Measurements from ENCODE around the gene MYO15B.

MYO15B gene

DNA sequence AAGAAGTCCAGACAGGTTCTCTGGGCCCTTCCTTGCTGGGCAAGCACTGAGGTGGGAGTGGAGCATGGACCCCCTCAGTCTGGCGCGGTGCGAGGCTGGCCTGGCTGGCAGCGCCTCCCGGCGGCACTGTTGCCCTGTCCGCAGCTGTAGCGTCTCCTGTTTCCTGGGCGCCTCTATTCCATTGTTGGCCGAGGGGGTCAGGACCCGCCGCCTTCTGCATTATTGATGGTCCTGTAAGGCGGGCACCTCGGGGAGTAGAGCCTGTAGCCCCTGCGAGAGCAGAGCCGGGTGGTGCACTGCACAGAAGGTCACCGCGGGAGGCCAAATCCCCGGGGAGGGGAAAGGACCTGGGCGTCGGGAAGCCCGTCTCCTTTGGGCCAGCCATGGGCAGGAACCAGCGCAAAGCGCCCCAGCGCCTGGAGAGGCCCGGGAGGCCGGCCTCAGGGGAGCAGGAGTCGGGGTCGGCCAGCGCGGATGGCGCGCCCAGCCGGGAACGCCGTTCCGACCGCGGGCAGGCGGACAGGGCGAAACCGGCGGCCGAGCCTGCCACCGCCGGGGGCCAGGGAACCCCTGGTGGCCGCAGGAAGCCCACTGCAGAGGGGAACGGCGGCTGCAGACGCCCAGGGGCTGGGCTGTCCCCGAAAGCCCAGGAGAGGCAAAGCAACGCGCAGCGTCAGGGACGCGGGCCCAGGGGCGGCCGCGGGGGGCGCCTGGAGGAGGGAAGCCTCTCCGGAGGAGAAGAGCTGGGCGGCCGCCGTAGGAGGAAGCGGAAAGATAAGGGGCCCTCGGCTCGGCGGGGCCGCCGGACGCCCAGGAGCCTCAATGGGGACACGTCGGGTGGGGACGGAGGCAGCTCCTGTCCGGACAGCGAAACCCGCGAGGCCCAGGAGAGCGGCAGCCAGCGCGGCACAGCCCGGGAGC, at the start of gene MYO15B:
TSS of gene MYO15B (plus strand) at position 126 of the 921 bp plus-strand sequence. CDS start at position 384, 258 bp downstream.
- peak; percentile 61 for DNase-seq

DNA sequence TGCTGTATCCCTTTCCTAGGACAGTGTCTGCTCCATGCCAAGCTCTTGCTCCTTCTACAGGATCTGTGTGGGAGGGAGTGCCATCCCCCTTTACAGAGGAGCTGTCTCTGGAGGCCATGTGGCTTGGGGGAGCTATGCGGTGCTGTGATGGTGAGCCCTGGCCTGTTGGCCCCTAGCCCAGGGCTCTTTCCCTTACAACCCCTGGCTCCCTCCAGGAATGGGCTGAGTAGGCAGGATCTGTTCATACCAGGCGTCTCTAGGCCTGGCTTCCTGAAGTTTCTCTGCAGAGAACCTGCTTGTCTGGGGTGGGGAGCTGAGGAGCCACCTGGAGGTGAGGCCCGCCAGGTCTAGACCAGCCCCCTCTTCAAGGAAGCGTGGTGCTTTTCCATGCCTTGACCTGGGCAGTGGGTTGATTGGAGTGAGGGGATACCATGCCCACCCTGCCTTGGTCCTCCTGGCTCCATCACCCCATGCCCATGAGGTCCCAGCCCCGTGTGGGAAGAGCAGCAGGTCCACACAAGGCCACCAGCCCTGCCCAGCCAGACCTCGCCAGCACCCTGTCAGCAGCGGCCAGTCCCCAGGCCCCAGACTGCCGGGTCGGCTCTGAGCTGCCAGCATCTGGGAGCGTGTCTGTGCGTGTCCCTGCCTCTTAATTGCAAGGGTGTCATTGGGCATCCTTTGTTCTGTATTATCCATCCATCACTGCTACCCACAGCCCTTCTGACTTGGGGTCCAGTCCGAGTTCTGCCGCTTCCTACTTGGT, 47.5 kb upstream of the MYO15B start:
- no peak for DNase-seq

DNA sequence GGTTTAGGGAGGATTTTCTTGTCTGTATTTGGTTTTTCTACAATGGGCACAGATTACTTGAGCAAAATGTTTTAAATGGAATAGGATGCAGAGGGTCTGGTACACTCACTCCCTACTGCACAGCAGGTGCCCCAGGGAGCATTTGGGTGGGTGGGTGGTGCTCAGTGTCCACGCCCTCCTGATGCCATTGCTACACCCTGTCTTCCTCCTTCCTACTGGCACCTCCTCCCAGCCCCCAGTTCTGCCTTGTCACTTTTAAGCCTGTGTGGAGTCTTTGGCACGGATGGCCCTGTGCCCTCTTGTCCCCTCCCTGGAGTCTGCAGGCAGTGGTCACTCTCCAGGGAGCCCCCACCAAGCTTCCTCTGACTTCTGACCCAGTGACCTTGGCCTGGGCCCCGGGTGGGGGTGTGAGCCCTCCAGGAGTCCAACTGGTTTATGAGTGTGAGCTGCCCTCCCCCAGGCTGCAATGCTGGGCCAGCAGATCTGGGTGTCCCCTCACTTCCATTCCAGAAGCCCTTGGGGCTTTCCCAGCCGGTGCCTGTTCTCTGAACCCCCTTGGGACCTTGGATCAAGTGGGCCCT, 46.6 kb upstream of the MYO15B start:
- DNase-seq: no peak

DNA sequence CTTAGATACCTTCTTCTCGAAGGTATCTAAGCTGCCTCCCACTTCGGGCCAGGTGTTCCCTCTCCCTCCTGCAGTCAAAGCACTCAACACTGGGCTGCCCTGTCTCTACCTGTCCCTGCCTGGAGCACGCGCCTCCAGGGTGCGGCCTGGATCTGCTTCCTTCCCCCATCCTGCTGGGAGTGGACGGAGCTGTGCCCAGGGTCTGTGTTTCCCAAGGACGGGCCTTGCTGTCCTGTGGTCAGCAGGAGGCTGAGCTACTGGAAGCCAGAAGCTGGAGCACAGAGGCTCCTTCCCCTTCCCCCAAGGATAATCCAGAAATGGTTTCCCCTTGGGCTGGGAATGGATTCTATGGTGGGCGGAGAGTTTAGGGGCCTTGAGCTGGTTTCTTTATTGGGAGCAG, 45.4 kb upstream of the MYO15B start:
- DNase-seq: no peak

DNA sequence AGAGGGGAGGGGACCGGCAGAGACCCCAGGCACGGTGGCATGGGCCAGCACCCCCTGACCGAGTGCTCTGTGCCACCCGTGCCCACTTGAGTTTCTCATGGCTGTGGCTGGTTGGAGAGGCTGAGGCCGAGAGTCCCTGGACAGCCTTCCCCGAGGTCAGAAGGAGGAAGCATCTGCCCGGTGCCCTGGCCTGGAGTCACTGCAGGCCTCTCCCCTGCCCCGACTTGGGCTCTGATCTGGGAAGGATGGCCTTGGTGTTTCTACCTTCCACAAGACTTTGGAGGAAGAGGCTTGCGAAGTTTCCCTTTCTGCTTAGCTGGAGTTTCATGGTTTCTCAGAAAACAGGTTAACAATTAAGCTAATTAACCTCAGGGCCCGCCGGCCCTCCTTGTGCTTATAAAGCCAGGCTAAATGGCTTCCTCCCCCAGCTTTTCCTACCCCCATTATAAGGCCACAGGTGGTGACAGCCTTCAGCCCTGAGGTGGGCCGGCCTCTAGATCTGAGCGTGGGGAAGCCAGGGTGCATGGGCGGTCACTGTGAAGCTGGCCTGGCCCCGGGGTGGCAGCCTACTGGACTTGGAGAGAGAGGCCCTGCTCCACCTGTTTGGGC, 44.8 kb upstream of the MYO15B start:
- DNase-seq: no peak

DNA sequence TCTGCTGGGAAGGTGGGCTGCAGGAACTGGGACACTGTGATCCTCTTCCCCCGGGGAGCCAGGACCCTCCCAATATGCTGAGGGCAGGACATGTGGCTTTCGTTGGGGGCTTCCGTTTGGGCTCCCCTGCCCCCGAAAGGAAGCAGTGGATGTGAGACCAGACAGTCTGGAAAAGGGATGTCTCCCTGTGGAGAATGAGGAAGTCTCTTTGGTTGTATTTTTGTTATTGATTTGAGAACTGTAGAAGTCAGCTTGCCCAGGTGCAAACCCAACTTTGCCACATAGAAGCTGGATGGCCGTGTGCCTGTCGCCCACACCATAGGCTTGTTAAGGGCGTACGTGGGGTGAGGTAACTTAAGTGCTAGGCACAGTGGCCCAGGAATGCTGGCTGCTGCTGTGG, 43.4 kb upstream of the MYO15B start:
- DNase-seq: no peak

DNA sequence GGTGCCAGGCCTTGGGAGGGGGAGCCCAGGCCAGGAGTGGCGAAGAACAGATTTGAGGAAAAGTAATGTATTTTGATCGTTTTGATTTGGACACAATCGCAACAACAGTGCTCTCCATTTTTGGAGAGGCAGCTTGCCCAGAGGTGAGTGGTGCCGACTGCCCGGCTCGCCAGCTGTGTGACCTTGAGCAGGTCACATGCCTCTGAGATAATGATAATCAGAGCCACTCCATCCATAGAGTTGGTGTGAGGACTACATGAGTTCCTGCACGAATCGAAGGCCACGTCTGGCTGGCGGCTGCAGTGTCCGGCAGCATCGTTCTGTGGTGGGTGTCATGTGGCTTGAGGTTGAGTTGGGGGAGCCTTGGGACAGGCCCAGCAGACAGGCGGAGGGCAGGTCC, 41.4 kb upstream of the MYO15B start:
- no peak for DNase-seq

DNA sequence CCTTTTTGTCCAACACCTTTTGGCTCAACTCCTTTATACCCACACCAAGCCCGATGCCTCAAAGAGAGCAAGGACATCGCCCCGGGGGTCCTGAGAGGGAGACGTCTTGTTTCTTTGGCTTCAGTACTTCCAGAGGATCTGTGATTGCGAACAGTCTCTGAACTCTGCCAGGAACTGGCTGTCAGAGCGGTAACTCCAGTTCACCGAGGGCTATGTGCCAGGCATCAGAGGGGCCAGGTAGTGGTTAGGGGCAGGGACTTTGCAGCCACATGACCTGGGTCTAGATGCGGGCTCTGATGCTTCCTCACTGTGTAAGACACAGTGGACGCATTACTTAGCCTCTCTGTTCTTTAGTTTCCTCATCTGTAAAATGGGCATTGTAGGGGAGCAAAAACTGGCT, 40.5 kb upstream of the MYO15B start:
- DNase-seq: no peak

DNA sequence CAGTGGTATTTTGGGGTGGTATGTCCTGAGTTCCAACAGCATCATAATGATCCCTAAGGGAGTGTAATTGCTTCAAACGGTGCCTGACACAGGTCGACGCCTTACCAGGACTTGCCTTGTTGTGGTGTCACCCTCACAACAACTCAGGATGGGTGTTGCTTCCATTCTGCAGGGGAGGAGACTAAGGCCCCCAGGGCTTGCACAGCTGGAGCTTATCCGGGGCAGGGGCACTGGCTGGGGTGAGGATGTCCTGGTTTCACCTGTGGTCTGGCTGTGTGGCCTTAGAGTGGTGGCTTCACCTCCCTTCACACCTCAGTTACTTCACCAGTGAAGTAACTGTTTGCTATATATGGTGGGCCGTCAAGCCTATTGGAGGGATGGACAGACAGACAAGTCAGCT, 38.8 kb upstream of the MYO15B start:
- DNase-seq: no peak

DNA sequence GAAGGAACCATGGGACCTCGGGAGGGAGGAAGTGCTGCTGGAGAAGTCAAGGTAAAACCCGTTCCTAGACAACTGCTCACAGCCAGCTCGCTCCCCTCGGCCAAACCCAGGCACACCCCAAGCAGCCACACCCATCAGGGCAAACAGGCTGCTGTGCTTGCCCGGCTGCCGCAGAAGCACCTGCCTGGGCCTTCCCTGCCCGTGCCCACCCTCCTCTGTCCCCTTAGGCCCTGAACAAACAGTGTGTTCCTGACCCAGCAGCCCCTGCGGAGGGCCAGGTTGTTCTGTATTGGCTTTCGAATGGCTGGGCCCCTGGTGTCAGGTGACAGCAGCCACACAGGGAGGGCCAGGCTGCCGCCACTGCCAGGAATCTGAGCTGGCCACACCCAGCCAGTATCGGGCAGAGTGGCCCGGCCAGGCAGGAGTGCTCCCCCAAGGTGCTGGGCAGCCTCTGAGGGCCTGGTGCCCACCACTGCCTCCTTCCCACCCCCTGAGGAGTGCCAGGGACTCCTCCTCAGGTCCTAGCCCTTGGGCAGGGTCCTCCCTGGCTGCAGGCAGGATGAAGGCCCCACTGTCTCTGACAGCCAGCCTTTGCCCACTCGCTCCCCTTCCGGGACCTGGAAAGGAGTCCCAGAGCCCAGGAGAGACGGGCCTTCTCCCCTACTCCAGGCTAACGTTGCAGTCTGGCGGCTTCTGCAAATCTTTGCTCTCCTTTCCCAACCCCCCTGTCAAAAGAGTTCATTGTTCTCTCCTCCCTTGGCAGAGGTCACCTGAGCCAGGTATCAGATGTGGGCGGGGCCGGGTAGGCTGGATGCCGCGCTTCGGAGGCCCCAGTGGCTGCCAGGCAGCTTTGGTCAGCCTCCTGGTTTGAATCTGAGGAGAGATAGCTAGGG, 38.1 kb upstream of the MYO15B start:
- DNase-seq: no peak

DNA sequence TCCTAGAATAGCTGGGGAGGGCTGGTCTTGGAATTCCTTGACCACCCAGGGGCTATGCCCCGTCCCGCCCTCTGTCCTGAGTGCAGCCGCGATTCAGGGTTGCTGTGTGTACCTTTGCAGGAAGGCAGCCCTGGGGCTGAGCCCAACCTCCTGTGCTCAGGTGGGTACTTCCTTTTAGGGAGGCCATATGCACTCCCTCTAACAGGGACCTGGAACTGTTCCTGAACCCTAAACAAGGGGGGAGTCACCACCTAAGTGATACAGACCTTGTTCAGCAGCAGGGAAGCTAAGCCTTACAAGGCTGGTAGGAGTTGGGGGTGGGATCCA, 37.5 kb upstream of the MYO15B start:
- no peak for DNase-seq

DNA sequence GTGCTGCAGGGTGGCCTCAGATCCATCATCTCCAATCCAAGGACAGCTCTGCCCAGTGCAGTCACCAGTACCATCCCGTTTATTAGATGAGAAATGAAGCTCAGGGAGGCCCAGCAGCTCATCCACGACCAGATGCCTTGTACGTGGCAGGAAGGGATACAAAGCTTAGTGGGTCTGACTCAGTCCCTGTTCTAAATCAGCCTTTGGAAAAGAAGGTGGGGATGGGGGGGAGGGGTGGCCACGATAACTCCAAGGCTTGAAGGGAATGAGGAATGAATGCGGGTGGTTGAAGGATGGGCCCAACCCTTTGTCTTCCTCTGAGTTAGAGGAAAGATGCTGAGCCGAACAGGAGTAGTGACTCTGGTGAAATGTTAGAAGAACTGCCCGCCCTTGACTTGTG, 36.3 kb upstream of the MYO15B start:
- no peak for DNase-seq

DNA sequence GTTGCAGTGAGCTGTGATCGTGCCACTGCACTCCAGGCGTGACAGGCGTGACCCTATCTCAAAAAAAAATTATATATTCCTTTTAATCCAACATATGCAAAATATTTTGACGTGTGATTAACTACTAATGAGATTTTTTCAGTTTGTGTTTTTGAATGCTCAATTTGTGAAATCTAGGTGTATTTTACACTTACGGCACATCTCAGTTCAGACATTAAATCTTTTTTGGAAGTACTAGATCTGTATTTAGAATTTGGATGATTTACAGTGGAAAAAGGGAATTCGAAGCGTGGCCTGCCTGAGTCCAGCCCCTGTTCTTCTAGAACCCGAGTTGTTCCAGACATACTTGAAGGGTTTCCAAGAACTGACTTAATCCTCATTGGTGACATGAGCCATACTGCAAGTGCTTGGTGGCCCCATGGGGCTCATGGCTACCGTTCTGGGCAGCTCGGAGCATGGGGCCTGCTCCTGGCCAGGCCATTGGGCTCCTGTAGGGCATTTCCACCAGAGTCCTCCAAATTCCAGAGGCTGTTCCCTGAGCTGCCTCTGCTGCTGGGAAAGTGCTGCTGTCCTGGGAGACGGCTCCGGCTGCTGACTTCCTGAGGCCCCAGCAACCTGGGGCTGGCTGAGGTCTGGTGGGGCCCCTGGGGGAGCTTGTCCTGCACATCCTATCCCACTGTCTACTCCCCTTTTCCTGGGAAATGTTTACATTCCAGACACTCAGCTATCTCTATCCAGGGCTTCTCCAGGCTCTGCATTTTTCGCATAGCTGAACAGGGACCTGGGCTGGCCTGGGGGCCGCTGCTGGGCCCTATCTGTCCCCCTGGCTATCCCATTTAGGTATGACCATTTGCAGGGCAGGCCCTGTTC, 34.9 kb upstream of the MYO15B start:
- DNase-seq: no peak

DNA sequence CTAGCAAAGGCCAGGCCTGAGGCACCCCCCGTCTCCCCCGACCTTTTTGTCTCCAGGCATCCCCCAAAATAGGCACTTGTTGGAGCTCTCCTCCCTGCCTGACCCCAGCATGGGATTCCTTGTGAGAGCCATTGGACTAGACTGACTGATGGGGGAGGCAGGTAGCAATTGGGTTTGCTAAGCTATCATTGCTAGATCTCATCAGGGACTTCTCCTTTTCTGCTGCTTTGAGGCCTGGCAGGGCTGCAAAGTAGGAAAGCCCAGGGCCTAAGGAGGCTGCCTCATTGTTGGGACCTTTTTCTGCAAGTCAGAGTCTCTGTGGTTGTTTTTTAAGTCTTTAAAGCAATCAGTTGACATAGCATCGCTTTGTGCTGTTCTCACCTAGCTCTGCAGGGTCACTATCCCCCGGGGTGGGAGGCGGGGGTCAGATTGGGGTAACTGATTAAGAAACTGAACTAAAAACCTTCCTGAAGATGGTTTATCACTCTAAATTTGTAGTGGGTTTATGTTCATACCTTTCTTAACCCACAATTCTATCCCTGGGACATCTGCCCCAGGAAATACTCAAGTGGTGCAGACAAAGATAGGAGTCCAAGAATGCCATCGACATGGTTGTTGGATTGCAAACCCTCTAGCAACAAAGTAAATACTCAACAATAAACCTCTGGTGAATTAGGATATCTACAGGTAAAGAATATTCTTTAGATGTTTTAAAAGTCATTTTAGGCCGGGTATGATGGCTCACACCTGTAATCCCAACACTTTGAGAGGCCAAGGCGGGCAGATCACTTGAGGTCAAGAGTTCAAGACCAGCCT, 34.1 kb upstream of the MYO15B start:
- no peak for DNase-seq

DNA sequence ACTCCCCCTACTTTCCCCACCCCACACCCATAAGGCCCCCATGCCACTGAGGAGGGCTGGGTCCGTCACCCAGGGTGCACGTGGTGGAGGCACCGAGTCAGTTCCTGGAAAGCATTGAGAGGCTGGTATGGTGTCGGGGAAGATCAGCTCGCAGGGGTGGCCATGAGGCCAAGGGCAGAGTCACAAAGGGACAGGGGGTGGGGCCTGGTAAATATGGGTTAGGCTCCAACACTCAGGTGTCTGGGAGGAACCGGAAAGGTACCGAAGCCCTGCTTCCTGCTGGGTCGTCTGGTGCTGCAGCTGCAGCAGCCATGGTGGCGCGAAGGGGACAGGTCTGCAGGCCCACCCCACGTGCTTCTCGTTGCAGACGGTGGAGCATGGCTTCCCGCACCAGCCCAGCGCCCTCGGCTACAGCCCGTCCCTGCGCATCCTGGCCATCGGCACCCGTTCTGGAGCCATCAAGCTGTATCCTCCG, 31.9 kb upstream of the MYO15B start:
- DNase-seq: no peak

DNA sequence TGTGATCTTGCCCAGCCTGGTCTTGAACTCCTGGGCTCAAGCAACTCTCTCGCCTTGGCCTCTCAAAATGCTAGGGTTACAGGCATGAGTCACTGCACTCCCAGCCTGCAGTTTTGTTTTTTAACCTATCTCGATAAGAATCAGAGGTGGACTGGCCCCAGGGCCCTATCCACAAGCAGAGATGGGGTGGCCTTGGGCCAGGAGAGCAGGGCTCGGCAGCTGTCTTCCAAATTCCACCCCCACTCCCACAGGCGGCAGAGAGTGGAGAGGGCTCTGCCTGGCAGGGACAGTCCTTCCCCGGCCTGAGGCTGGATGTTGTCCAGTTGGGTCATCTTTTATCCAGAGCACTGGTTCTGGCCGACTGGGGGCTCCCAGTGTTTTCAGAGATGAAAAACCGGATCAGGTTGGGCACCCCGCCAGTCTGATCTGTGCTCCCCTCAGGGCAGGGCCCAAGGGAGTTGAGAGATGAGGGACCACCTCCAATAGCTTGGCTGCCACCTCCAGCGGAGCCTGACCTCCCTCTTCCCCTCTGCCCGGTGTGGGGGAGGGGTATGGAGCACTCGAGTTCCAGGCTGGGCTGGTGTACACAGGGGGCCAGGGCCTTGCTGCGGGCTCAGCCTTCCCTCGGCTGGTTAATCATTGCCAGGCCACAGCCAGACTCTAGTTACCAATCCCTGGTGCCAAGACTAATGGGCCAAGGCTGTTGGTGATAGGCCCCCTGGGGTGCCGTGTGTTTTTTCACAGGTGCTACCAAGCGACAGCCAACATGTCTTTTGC, 30.3 kb upstream of the MYO15B start:
- no peak for DNase-seq

DNA sequence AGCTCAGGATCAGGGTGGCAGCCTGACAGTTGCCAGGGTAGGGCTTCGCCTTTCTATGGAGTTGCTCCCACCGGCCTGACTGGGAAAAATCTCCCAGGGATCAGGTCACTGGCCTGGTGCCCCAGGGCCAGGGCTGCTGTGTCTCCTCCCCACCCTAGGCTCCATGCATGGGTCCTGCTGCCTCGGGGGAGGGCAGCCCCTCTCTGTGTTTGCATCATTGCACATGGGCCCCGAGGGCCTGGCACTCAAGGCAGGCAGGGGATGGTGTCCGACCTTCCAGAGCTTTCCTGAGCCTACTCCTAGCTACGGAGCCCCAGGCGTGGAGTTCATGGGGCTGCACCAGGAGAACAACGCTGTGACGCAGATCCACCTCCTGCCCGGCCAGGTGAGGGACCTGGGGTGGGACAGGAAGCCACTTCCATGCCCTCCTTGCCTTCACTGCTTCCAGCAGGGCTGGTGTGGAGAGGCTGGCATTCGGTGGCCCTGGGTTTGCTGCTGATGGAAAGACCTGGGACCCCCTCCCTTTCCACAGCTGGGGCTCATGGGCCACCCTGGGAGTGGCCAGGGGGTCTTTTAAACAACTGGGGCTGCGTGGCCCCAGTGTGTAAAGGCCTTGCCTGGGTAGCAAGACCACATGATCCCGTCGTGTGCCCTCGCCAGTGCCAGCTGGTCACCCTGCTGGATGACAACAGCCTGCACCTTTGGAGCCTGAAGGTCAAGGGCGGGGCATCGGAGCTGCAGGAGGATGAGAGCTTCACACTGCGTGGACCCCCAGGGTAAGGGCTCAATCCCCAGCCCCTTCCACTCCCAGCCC, 29.5 kb upstream of the MYO15B start:
- DNase-seq: no peak

DNA sequence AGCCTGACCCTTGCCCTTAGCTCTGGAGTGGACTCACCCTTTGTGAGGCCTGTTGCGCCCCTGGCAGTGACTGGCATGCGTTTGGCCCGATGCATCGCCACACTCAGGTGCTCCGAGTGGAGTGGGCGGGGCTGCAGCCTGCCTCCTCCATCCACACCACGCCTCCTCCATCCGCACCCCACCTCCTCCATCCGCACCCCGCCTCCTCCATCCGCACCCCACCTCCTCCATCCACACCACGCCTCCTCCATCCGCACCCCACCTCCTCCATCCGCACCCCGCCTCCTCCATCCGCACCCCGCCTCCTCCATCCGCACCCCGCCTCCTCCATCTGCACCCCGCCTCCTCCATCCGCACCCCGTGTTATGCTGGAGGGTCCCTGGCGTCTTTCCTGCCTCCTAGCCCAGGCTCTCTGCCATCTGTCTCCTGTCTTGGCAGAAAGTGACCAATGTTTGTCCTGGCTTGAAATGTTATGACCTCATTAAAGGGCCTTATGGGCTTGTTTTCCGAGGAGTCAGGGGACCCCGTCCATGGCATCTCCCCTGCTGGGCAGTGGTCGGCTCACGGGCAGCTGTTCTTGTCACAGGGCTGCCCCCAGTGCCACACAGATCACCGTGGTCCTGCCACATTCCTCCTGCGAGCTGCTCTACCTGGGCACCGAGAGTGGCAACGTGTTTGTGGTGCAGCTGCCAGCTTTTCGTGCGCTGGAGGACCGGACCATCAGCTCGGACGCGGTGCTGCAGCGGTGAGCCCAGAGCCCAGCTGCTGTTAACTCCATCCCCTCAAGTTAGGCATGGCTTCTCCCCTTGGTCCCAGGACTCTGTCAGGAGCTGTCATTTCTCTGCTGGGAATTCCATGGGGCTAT, 28.7 kb upstream of the MYO15B start:
- no peak for DNase-seq

All from CD4-positive, alpha-beta T cell treated with Interleukin-12 subunit alpha and Interleukin-12 subunit beta, for 1 hour (primary cell).